Vagina (tissue), 2 donors: ENCODE results near the gene RBM20.

Experiments
- CTCF ChIP-seq, 3 experiments: fragments of 450-650 bp in 2 of 3; fragments of 200-600 bp in 1 of 3; sonication (generic) in 1 of 3; IDR thresholded peaks; one replicate each; pipeline ENCODE4 v1.5.1; 2017 to 2019; ENCODE audit warnings: antibody characterized with exemption in 3 of 3, mild to moderate bottlenecking in 2 of 3, moderate library complexity in 2 of 3
- POLR2A ChIP-seq, 2 donors: fragments of 450-650 bp; IDR thresholded peaks; one replicate each; pipeline ENCODE4 v1.6.1; 2017; ENCODE audit warnings: antibody characterized with exemption in 2 of 2, mild to moderate bottlenecking in 2 of 2, moderate library complexity in 2 of 2
- POLR2AphosphoS5 ChIP-seq, 2 donors: sonication (generic); formaldehyde crosslinking; IDR thresholded peaks; one replicate each; pipeline ENCODE4 v1.9.0; 2017; ENCODE audit warnings: antibody characterized with exemption in 2 of 2, mild to moderate bottlenecking in 2 of 2, low read depth in 1 of 2; ENCODE audit not compliant: insufficient read depth in 1 of 2

DNA sequence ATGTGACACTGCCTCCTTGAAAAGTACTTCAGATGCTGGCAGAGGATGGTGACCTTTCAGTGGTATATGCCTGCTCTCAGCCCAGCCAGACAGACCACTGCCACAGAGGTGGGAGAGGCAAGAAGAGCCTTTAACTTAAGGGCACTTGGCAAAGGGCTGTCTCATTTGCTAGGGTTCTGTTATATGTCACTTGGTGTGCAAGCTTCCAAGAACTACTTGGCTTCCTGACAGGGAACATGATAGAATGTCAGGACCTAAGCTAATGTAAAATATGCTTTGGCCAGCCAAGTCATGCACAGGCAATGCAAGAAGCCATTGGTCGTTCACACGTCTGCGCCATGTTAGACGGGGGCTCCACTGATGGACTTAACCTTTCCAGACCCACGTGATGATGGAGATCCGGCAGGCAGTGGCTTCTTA, 54.7 kb downstream of the RBM20 start:
- TF ChIP-seq POLR2A (IDR thresholded peaks at IDR 0.05) (no peak), CTCF (IDR thresholded peaks at IDR 0.05) (no peak), POLR2AphosphoS5 (IDR thresholded peaks at IDR 0.05; ENCODE audit: insufficient read depth in 1 of 2, low read depth in 1 of 2) (no peak)
